Small intestine (tissue), 7 donors: ENCODE results near the gene RASGRF1. TPM values are rescaled to one million over a fixed set of nuclear protein-coding genes. Genes with fewer than 3 reads are reported as not detected.
"Not testable (repeated sequence)": the region's sequence is repeated elsewhere in the genome, so short reads cannot be mapped to it uniquely, and the experiment has no call there.

Experiments
- DNase-seq, 2 donors: peaks; one replicate each; pipeline versions ENCODE4 v3.0.0 to v3.0.0-alpha.2; 2013
- FAIRE-seq: peaks from 2 replicates; lab custom pipeline; 2012; peaks lifted over from hg19 to GRCh38; lab: Jason Lieb, UNC
- H3K27ac ChIP-seq, 3 donors: one replicate each; pipeline ENCODE4 v1.5.1; 2013; ENCODE audit warnings: low read length in 2 of 3, mild to moderate bottlenecking in 2 of 3, control low read depth in 1 of 3, inconsistent platforms in 1 of 3, low read depth in 1 of 3, moderate library complexity in 1 of 3
- H3K27me3 ChIP-seq, 3 donors: one replicate each; pipeline ENCODE4 v1.6.1; 2013; ENCODE audit warnings: low read length in 3 of 3, inconsistent platforms in 1 of 3; ENCODE audit not compliant: control insufficient read depth in 3 of 3, insufficient read depth in 3 of 3
- H3K36me3 ChIP-seq, 3 donors: one replicate each; pipeline ENCODE4 v1.6.1; 2013; ENCODE audit warnings: low read length in 3 of 3, inconsistent platforms in 1 of 3, low read depth in 1 of 3, mild to moderate bottlenecking in 1 of 3, moderate library complexity in 1 of 3; ENCODE audit not compliant: control insufficient read depth in 3 of 3, insufficient read depth in 2 of 3
- H3K4me1 ChIP-seq, 3 donors: one replicate each; pipeline ENCODE4 v1.6.1; 2013; ENCODE audit warnings: low read length in 2 of 3, inconsistent platforms in 1 of 3, low read depth in 1 of 3, mild to moderate bottlenecking in 1 of 3, moderate library complexity in 1 of 3; ENCODE audit not compliant: control insufficient read depth in 3 of 3, insufficient read depth in 2 of 3
- H3K4me3 ChIP-seq, 3 donors: one replicate each; pipeline ENCODE4 v1.5.1; 2013; ENCODE audit warnings: low read length in 3 of 3, control low read depth in 1 of 3, inconsistent platforms in 1 of 3, low read depth in 1 of 3, mild to moderate bottlenecking in 1 of 3, moderate library complexity in 1 of 3
- H3K9me3 ChIP-seq, 2 donors: one replicate each; pipeline ENCODE4 v1.6.1; 2013; ENCODE audit warnings: low read depth in 1 of 2, low read length in 1 of 2; ENCODE audit not compliant: control insufficient read depth in 2 of 2, insufficient read depth in 1 of 2
- WGBS, 3 donors: extraction: QIAGEN DNeasy Blood & Tissue Kit; methylation state at CpG; one replicate each; pipeline ENCODE4 v1.1.7; 2013; 5-methylcytosine and 5-hydroxymethylcytosine counted together
- polyA plus RNA-seq, 4 donors: library from polyadenylated mRNA; stranded (reverse) in 3 of 4; unstranded in 1 of 4; fragments of 200-250 nt in 3 of 4; fragments of 120-200 nt in 1 of 4; gene quantifications; one replicate each; pipeline versions ENCODE4 v1.2.1 to v1.2.3, GENCODE V29; 2013
- donor health status: healthy with polysubstance abuse.
- donor health status: control.
- donor health status: control.
- donor health status: Bipolar disorder and iron deficiency.
- donor health status: healthy.

The RASGRF1 gene
- polyA plus RNA-seq, 4 donors = 0.10 to 0.49 TPM; not detected in 2

- DNase-seq = no peak
- no peaks in the 10 kb centered on the region for H3K36me3 ChIP-seq
- WGBS, 3 donors = 59 to 82% (median 68%) methylated on average over 2 of the region's 2 CpGs
- H3K4me3 ChIP-seq = no peak overlapping the region
- no peak for FAIRE-seq
- H3K9me3 ChIP-seq = no peaks in the 10 kb centered on the region
- H3K27me3 ChIP-seq = peaks cover 0 to 2% (median 0%) of the 10 kb centered on the region in 3 donors
- H3K27ac ChIP-seq = no peak overlapping the region
- no peaks in the 10 kb centered on the region for H3K4me1 ChIP-seq
These were observed 23.3 kb upstream of the RASGRF1 start for GRCh38 chr15:79113831-79114230.

- H3K9me3 ChIP-seq, H3K4me3 ChIP-seq, H3K27ac ChIP-seq, H3K27me3 ChIP-seq, DNase-seq, FAIRE-seq, H3K36me3 ChIP-seq, H3K4me1 ChIP-seq: not testable (repeated sequence)
These were observed 20.8 kb upstream of the RASGRF1 start for GRCh38 chr15:79111404-79111803.

- FAIRE-seq (no peak), DNase-seq (no peak)
- no peaks in the 10 kb centered on the region for H3K4me1 ChIP-seq
- peaks cover 0 to 7% (median 0%) of the 10 kb centered on the region in 3 donors for H3K27me3 ChIP-seq
- H3K9me3 ChIP-seq = no peaks in the 10 kb centered on the region
- no peak overlapping the region for H3K4me3 ChIP-seq
- no peak overlapping the region for H3K27ac ChIP-seq
- no peaks in the 10 kb centered on the region for H3K36me3 ChIP-seq
- 87 to 90% (median 88%) methylated on average over 4 of the region's 4 CpGs for WGBS, 3 donors
These were observed 14.6 kb upstream of the RASGRF1 start for GRCh38 chr15:79105141-79105540.

DNA sequence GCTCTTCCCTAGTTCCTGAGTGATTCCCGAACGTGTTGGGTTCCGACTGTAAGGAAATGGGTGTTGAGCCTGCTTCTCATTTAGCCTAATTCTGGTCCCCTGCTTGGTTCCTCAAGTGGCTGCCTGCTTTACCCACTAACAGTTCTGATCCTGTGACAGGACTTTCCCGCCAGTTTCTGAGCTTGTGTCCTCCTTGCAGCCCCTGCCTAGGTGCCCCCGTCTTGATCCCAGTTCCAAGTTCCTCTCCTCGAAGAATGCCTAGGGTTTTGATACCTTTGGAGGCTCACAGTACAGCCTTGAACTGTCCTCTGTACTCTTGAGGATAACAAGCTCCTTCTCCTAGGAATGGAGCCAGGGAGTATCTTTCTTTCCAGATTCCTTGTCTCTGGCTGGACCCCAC is 12.0 kb upstream of the RASGRF1 start:
- no peaks in the 10 kb centered on the region for H3K9me3 ChIP-seq
- DNase-seq (no peak), FAIRE-seq (no peak)
- 75 to 87% (median 81%) methylated on average over 6 of the region's 6 CpGs for whole genome bisulfite sequencing, 3 donors
- H3K36me3 ChIP-seq = no peaks in the 10 kb centered on the region
- peaks cover 0 to 15% (median 0%) of the 10 kb centered on the region in 3 donors for H3K27me3 ChIP-seq
- H3K4me1 ChIP-seq = no peaks in the 10 kb centered on the region
- no peak overlapping the region for H3K27ac ChIP-seq
- no peak overlapping the region for H3K4me3 ChIP-seq

DNA sequence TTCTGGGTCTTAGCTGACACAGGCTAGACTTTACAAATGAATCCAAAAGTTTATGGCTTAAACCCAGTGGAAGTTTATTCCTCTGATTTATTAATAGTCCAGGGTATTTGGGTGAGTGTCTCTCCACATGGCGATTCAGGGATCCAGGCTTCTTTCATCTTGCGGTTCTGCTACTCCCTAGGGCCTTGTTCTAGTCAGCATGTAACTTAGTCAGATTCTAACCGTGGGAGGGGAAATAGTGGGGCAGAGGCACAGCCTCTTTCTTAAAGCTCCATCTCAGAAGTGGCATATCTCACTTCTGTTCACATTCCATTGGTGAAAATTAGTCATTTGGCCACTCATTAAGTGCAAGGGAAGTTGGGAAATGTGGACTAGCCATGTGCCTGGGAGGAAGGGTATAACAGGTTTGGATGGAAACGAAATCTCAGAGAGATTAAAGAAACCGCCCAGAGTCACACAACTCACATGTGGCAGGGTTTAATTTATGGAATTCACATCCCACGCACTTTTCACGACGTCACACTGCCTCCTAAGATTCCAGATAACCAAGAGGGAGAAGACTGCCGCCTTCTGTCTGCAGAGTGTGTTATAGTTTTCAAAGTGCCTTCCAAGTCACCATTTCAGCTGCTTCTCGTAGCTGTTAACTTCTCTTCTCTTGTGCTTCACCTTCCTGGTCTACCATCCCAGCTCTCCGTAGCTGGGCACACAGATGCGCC is 11.4 kb upstream of the RASGRF1 start:
- DNase-seq = no peak
- Histone ChIP-seq H3K36me3 (no peaks in the 10 kb centered on the region), H3K4me1 (no peaks in the 10 kb centered on the region), H3K27me3 (peaks cover 0 to 15% (median 0%) of the 10 kb centered on the region in 3 donors), H3K4me3 (no peak overlapping the region), H3K9me3 (no peaks in the 10 kb centered on the region), H3K27ac (no peak overlapping the region)
- 71 to 73% (median 73%) methylated on average over 12 of the region's 12 CpGs for WGBS, 3 donors
- FAIRE-seq = no peak

GRCh38 chr15:79099692-79100091 is 9.1 kb upstream of the RASGRF1 start:
- H3K4me3 ChIP-seq = no peak overlapping the region
- H3K4me1 ChIP-seq = no peaks in the 10 kb centered on the region
- H3K27me3 ChIP-seq = peaks cover 0 to 15% (median 9%) of the 10 kb centered on the region in 3 donors
- no peak overlapping the region for H3K27ac ChIP-seq
- FAIRE-seq (no peak), DNase-seq (no peak)
- H3K36me3 ChIP-seq = no peaks in the 10 kb centered on the region
- no peaks in the 10 kb centered on the region for H3K9me3 ChIP-seq
- 62 to 70% (median 69%) methylated on average over 4 of the region's 4 CpGs for WGBS, 3 donors

GRCh38 chr15:79094611-79095021 is 4.0 kb upstream of the RASGRF1 start:
- no peak for DNase-seq
- H3K36me3 ChIP-seq = no peaks in the 10 kb centered on the region
- peaks cover 11 to 49% (median 25%) of the 10 kb centered on the region in 3 donors for H3K27me3 ChIP-seq
- no peak overlapping the region for H3K4me3 ChIP-seq
- H3K4me1 ChIP-seq = peaks cover 0 to 3% (median 0%) of the 10 kb centered on the region in 3 donors
- FAIRE-seq = no peak
- 20 to 24% (median 22%) methylated on average over 6 of the region's 6 CpGs for WGBS, 3 donors
- no peaks in the 10 kb centered on the region for H3K9me3 ChIP-seq
- H3K27ac ChIP-seq = no peak overlapping the region

- FAIRE-seq = no peak
- Histone ChIP-seq H3K9me3 (no peaks in the 10 kb centered on the region), H3K27ac (no peak overlapping the region), H3K27me3 (peaks cover 11 to 60% (median 31%) of the 10 kb centered on the region in 3 donors), H3K4me1 (peaks cover 0 to 4% (median 0%) of the 10 kb centered on the region in 3 donors), H3K36me3 (no peaks in the 10 kb centered on the region), H3K4me3 (no peak overlapping the region)
- no peak for DNase-seq
- WGBS, 3 donors = 54 to 63% (median 61%) methylated on average over 8 of the region's 8 CpGs
These were observed 2.9 kb upstream of the RASGRF1 start for GRCh38 chr15:79093352-79093935.
